DND-41 (cell line): ENCODE measurements around the gene IL20RA.

Experiments used
- EZH2 ChIP-seq: IDR thresholded peaks from 3 replicates; pipeline ENCODE4 v1.6.1; 2012; ENCODE audit warnings: borderline replicate concordance, low read depth, mild to moderate bottlenecking, moderate library complexity, low read length, inconsistent platforms; ENCODE audit not compliant: severe bottlenecking
- TF ChIP-seq, protein P1 (sequence below): IDR thresholded peaks from 2 replicates; pipeline ENCODE4 v1.5.1; 2012; ENCODE audit warnings: borderline replicate concordance, low read length, moderate library complexity, mild to moderate bottlenecking; ENCODE audit not compliant: poor library complexity, severe bottlenecking; ENCODE audit errors: extremely low read depth

DNA sequence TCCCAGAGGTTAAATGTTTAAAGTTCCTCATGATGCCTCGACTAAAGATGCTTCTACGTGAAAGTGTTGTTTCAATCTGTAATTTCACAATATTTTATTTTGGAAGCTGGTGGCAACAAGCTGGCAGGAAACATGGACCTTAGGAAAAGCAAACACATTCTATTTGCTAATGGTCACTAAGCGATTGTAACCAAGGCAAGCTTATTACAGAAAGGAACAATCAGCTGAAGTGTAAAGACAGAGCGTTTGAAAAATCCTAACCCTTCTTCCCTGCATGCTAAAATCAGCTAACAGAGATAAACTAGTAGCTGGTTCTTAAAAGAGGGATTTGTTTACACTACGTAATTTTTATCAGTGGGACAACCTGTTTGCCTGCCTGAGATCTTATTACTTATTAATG lies 50.0 kb downstream of the IL20RA start:
- TF ChIP-seq, protein P1, sequence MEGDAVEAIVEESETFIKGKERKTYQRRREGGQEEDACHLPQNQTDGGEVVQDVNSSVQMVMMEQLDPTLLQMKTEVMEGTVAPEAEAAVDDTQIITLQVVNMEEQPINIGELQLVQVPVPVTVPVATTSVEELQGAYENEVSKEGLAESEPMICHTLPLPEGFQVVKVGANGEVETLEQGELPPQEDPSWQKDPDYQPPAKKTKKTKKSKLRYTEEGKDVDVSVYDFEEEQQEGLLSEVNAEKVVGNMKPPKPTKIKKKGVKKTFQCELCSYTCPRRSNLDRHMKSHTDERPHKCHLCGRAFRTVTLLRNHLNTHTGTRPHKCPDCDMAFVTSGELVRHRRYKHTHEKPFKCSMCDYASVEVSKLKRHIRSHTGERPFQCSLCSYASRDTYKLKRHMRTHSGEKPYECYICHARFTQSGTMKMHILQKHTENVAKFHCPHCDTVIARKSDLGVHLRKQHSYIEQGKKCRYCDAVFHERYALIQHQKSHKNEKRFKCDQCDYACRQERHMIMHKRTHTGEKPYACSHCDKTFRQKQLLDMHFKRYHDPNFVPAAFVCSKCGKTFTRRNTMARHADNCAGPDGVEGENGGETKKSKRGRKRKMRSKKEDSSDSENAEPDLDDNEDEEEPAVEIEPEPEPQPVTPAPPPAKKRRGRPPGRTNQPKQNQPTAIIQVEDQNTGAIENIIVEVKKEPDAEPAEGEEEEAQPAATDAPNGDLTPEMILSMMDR, result no peak
- no peak for TF ChIP-seq EZH2
